HEK293 (cell line): ENCODE measurements around the gene TM9SF1.
A peak's percentile ranks its signal among the peaks of the same experiment; 100 is the strongest.

ENCODE experiments used
- CTCF ChIP-seq: fragments of 450-650 bp; formaldehyde crosslinking; IDR thresholded peaks from 2 replicates; pipeline ENCODE4 v1.5.1; 2016; ENCODE audit warnings: missing biosample characterization, missing genetic modification characterization
- KLF10 ChIP-seq: fragments of 450-650 bp; IDR thresholded peaks from 2 replicates; pipeline ENCODE4 v1.5.1; 2018; ENCODE audit warnings: missing biosample characterization, mild to moderate bottlenecking, missing genetic modification characterization
- OSR2 ChIP-seq: fragments of 450-650 bp; formaldehyde crosslinking; IDR thresholded peaks from 2 replicates; pipeline ENCODE4 v1.5.1; 2016; ENCODE audit warnings: missing biosample characterization, missing genetic modification characterization
- PBX3 ChIP-seq: sonication (generic); formaldehyde crosslinking; IDR thresholded peaks from 2 replicates; pipeline ENCODE4 v1.8.1; 2022; ENCODE audit warnings: mild to moderate bottlenecking, moderate library complexity, missing genetic modification reagents
- REST ChIP-seq: fragments of 450-650 bp; formaldehyde crosslinking; IDR thresholded peaks from 2 replicates; pipeline ENCODE4 v1.5.1; 2016; ENCODE audit warnings: missing biosample characterization, missing genetic modification characterization
- TCF7L2 ChIP-seq: IDR thresholded peaks from 2 replicates; pipeline ENCODE4 v1.6.1; 2011; ENCODE audit warnings: low read depth, mild to moderate bottlenecking, inconsistent platforms, low read length, moderate library complexity, borderline replicate concordance
- TSHZ1 ChIP-seq: fragments of 450-650 bp; formaldehyde crosslinking; IDR thresholded peaks from 2 replicates; pipeline ENCODE4 v1.5.1; 2016; ENCODE audit warnings: missing biosample characterization, missing genetic modification characterization, borderline replicate concordance
- ZEB2 ChIP-seq: fragments of 450-650 bp; formaldehyde crosslinking; IDR thresholded peaks from 2 replicates; pipeline ENCODE4 v1.5.1; 2016; ENCODE audit warnings: missing biosample characterization, missing genetic modification characterization
- ZNF121 ChIP-seq: fragments of 450-650 bp; formaldehyde crosslinking; IDR thresholded peaks from 2 replicates; pipeline ENCODE4 v1.5.1; 2016; ENCODE audit warnings: missing biosample characterization, missing genetic modification characterization
- ZNF302 ChIP-seq: fragments of 450-650 bp; formaldehyde crosslinking; IDR thresholded peaks from 2 replicates; pipeline ENCODE4 v1.5.1; 2016; ENCODE audit warnings: missing biosample characterization, missing genetic modification characterization, low read depth
- ZNF449 ChIP-seq: fragments of 450-650 bp; formaldehyde crosslinking; IDR thresholded peaks from 2 replicates; pipeline ENCODE4 v1.5.1; 2017; ENCODE audit warnings: missing biosample characterization, mild to moderate bottlenecking, missing genetic modification characterization, moderate library complexity
- ZNF624 ChIP-seq: fragments of 450-650 bp; formaldehyde crosslinking; IDR thresholded peaks from 2 replicates; pipeline ENCODE4 v1.5.1; 2017; ENCODE audit warnings: missing biosample characterization, missing genetic modification characterization
- ZNF768 ChIP-seq: fragments of 450-650 bp; formaldehyde crosslinking; IDR thresholded peaks from 2 replicates; pipeline ENCODE4 v1.5.1; 2018; ENCODE audit warnings: missing biosample characterization, mild to moderate bottlenecking, missing genetic modification characterization

- TF ChIP-seq CTCF (tag by site-specific recombination) (no peak), TSHZ1 (no peak), PBX3 (CRISPR knock-in tag) (no peak; the same call in 1 of the 2 replicates), ZNF624 (no peak), ZEB2 (tag by site-specific recombination) (no peak), REST (tag by site-specific recombination) (0 out of 2 replicates have a peak, but pooled peaks have one; percentile 51), ZNF121 (tag by site-specific recombination) (no peak), ZNF302 (tag by site-specific recombination) (no peak), KLF10 (no peak), ZNF768 (tag by site-specific recombination) (no peak), ZNF449 (tag by site-specific recombination) (no peak), OSR2 (peak; percentile 40; the same call in 1 of the 2 replicates), TCF7L2 (no peak)
Measured at GRCh38 chr14:24146453-24146977, 48.7 kb downstream of the TM9SF1 start, which contains the start of gene PSME2.
